ENCODE data around the gene CRCP. TPM values are rescaled to one million over a fixed set of nuclear protein-coding genes. Genes with fewer than 3 reads are reported as not detected.

The CRCP gene
- total RNA-seq, 4 donors from 2014 or later: 45.9 to 61.9 (median 54.2) TPM

DNA sequence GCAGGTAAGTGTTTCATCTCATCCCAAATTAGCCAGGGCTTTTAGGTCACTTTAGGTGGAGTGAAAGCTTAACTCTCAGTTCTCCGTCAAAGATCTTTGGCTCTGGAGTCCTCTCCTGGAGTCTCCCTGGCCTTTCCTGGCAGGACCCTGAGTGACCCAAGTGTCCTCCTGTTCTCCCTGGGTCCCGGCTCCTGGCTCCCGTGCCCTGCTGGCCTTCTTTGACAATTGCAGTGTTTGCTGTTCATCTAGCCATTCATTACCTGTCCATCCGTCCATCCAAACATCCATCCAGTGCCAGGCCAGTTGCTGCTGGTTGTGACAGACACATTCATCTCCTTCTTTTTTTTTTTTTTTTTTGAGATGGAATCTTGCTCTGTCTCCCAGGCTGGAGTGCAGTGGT, 84.3 kb downstream of the CRCP start:
- peaks cover 0 to 5% (median 0%) of the 10 kb centered on the region in 4 donors for H3K27me3 ChIP-seq
- DNase-seq (ENCODE audit: extremely low spot score): no peak
- peaks cover 0 to under 1% (median 0%) of the 10 kb centered on the region in 4 donors for H3K4me1 ChIP-seq
- no peaks in the 10 kb centered on the region for H3K36me3 ChIP-seq
- TF ChIP-seq EP300 (IDR thresholded peaks at IDR 0.05) (no peak), POLR2AphosphoS5 (IDR thresholded peaks at IDR 0.05) (no peak), POLR2A (IDR thresholded peaks at IDR 0.05; ENCODE audit: low read depth) (no peak)
- TF ChIP-seq, protein P1, sequence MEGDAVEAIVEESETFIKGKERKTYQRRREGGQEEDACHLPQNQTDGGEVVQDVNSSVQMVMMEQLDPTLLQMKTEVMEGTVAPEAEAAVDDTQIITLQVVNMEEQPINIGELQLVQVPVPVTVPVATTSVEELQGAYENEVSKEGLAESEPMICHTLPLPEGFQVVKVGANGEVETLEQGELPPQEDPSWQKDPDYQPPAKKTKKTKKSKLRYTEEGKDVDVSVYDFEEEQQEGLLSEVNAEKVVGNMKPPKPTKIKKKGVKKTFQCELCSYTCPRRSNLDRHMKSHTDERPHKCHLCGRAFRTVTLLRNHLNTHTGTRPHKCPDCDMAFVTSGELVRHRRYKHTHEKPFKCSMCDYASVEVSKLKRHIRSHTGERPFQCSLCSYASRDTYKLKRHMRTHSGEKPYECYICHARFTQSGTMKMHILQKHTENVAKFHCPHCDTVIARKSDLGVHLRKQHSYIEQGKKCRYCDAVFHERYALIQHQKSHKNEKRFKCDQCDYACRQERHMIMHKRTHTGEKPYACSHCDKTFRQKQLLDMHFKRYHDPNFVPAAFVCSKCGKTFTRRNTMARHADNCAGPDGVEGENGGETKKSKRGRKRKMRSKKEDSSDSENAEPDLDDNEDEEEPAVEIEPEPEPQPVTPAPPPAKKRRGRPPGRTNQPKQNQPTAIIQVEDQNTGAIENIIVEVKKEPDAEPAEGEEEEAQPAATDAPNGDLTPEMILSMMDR (IDR thresholded peaks at IDR 0.05): no peak
- H3K4me3 ChIP-seq: no peak overlapping the region
- 86% methylated on average over 4 of the region's 4 CpGs for WGBS
- intact Hi-C loops (cut with DNase I): no loop called here
- H3K27ac ChIP-seq (replicated peaks in 1 of 4): no peak overlapping the region
- no peaks in the 10 kb centered on the region for H3K9me3 ChIP-seq

DNA sequence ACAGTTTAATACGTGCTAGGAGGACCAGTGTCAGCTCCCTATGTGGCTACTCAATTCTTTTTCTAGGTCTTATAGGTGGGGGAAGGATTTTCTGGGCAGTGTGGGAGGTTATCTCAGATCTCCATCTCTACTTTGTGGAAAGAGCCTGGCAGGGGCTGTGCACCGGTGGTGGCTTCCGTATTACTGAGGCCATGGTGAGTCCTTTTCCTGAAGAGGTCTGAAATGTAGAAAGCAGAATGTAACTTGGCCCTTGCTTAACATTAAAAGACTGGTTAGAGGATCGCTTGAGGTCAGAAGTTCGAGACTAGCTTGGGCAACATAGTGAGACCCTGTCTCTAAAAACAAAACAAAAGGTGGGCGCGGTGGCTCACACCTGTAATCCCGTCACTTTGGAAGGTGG, 87.8 kb downstream of the CRCP start:
- Histone ChIP-seq H3K27me3 (no peaks in the 10 kb centered on the region), H3K9me3 (no peaks in the 10 kb centered on the region), H3K36me3 (no peaks in the 10 kb centered on the region), H3K27ac (replicated peaks in 1 of 4) (no peak overlapping the region), H3K4me1 (peaks cover 3 to 31% (median 24%) of the 10 kb centered on the region in 4 donors), H3K4me3 (no peak overlapping the region)
- no peak for DNase-seq (ENCODE audit: extremely low spot score)
- 59% methylated on average over 8 of the region's 8 CpGs for WGBS
- TF ChIP-seq POLR2A (IDR thresholded peaks at IDR 0.05; ENCODE audit: low read depth): no peak
- TF ChIP-seq EP300 (IDR thresholded peaks at IDR 0.05): no peak
- TF ChIP-seq POLR2AphosphoS5 (IDR thresholded peaks at IDR 0.05): no peak
- TF ChIP-seq, protein P1 (IDR thresholded peaks at IDR 0.05): no peak
- intact Hi-C loops (cut with DNase I): loop anchor here (10.0 kb wide), 1 partner anchor 212 kb away; no protein-coding TSS in a partner anchor

Other genes with a start within 250 kb of the CRCP start
- 10 to 100 TPM; 23.7 to 30.1 (median 26.1) TPM for gene VKORC1L1, start 241.8 kb upstream of the CRCP start, total RNA-seq
- gene GUSB, start 132.6 kb upstream of the CRCP start, total RNA-seq: 10 to 100 TPM; 16.2 to 19.0 (median 17.3) TPM
- gene ASL, start 39.0 kb upstream of the CRCP start, total RNA-seq: 10 to 100 TPM; 10.4 to 24.2 (median 18.8) TPM
- gene TPST1, start 90.5 kb downstream of the CRCP start, total RNA-seq: 10 to 100 TPM in 3 of 4 donors, 1 to 10 TPM in 1; 9.6 to 22.4 (median 14.4) TPM